ENCODE measurements around the gene COQ7.

GRCh38 chr16:19084879-19085278 is 17.5 kb downstream of the COQ7 start:
- no peak for TF ChIP-seq EZH2 (IDR thresholded peaks at IDR 0.05)
- TF ChIP-seq CTCF (IDR thresholded peaks at IDR 0.05 in 2 of 3, conservative IDR thresholded peaks at IDR 0.05 in 1 of 3; ENCODE audit: borderline replicate concordance in 1 of 3, insufficient read depth in 1 of 3, low read depth in 2 of 3, low read length in 2 of 3), result no peak
- TF ChIP-seq POLR2AphosphoS5 (IDR thresholded peaks at IDR 0.05; ENCODE audit: low read depth, low read length), result no peak
- no peak for TF ChIP-seq MAX (IDR thresholded peaks at IDR 0.05)
- no peak for TF ChIP-seq POLR2A (IDR thresholded peaks at IDR 0.05; ENCODE audit: borderline replicate concordance, extremely low read depth, insufficient read depth, insufficient read length)
- TF ChIP-seq REST (IDR thresholded peaks at IDR 0.05; ENCODE audit: low read depth), result no peak
- no peak for TF ChIP-seq EZH2phosphoT487 (IDR thresholded peaks at IDR 0.05; ENCODE audit: borderline replicate concordance)
- no peak for TF ChIP-seq ZNF274 (IDR thresholded peaks at IDR 0.05; ENCODE audit: low read depth, low read length)
- no peak for TF ChIP-seq ATF3 (IDR thresholded peaks at IDR 0.05)
- no peak for TF ChIP-seq CEBPB (IDR thresholded peaks at IDR 0.05; ENCODE audit: low read depth)
- TF ChIP-seq JUND (IDR thresholded peaks at IDR 0.05), result no peak
- no peak for TF ChIP-seq RAD21 (IDR thresholded peaks at IDR 0.05; ENCODE audit: low read depth)
- no peak for TF ChIP-seq SP1 (IDR thresholded peaks at IDR 0.05; ENCODE audit: low read depth)
